HepG2 (cell line): Measurements from ENCODE around the gene MTR. TPM values are rescaled to one million over a fixed set of nuclear protein-coding genes. Genes with fewer than 3 reads are reported as not detected.

Experiments
- BRD4 ChIP-seq: sonication (generic); formaldehyde crosslinking; IDR thresholded peaks from 2 replicates; pipeline ENCODE4 v1.4.0; 2020; ENCODE audit warnings: missing genetic modification reagents
- DNMT3B ChIP-seq: conservative IDR thresholded peaks from 2 replicates; pipeline ENCODE4 v1.6.1; 2016; ENCODE audit warnings: missing biosample characterization, control low read depth
- GATAD1 ChIP-seq: IDR thresholded peaks from 2 replicates; pipeline ENCODE4 v1.6.1; 2016; ENCODE audit warnings: missing genetic modification reagents, missing compliant biosample characterization
- HDAC2 ChIP-seq: sonication (generic); formaldehyde crosslinking; IDR thresholded peaks from 2 replicates; pipeline ENCODE4 v1.4.0; 2020; ENCODE audit warnings: missing genetic modification reagents
- HMGXB4 ChIP-seq, 2 experiments: sonication (generic) in 1 of 2; formaldehyde crosslinking in 1 of 2; IDR thresholded peaks; 2 replicates each; pipeline versions ENCODE4 v1.4.0 to v1.6.1; 2018 to 2020; ENCODE audit warnings: missing genetic modification reagents in 2 of 2, borderline replicate concordance in 1 of 2, low read depth in 1 of 2, mild to moderate bottlenecking in 1 of 2, missing biosample characterization in 1 of 2
- HNF1B ChIP-seq: sonication (generic); formaldehyde crosslinking; IDR thresholded peaks from 2 replicates; pipeline ENCODE4 v1.5.1; 2020; ENCODE audit warnings: mild to moderate bottlenecking, moderate library complexity, missing genetic modification reagents
- KAT8 ChIP-seq: IDR thresholded peaks from 2 replicates; pipeline ENCODE4 v1.6.1; 2016; ENCODE audit warnings: missing genetic modification reagents, missing compliant biosample characterization
- KLF12 ChIP-seq: sonication (generic); formaldehyde crosslinking; IDR thresholded peaks from 2 replicates; pipeline ENCODE4 v1.4.0; 2020; ENCODE audit warnings: missing genetic modification reagents, borderline replicate concordance
- MAFK ChIP-seq, 2 experiments: IDR thresholded peaks in 1 of 2; conservative IDR thresholded peaks in 1 of 2; 2 replicates each; pipeline ENCODE4 v1.6.1; 2011; ENCODE audit warnings: improper control_type of control experiment in 2 of 2, low read length in 2 of 2
- PLRG1 ChIP-seq: fragments of 450-650 bp; conservative IDR thresholded peaks from 2 replicates; pipeline ENCODE4 v1.6.1; 2016
- PRDM4 ChIP-seq: sonication (generic); formaldehyde crosslinking; IDR thresholded peaks from 2 replicates; pipeline ENCODE4 v1.9.0; 2021; ENCODE audit warnings: missing genetic modification reagents, borderline replicate concordance
- PRPF4 ChIP-seq: fragments of 200-400 bp; formaldehyde crosslinking; IDR thresholded peaks from 2 replicates; pipeline ENCODE4 v1.6.1; 2016; ENCODE audit warnings: low read length, low read depth; ENCODE audit not compliant: poor library complexity, severe bottlenecking
- ZFP41 ChIP-seq: sonication (generic); formaldehyde crosslinking; IDR thresholded peaks from 2 replicates; pipeline ENCODE4 v1.4.0; 2020; ENCODE audit warnings: mild to moderate bottlenecking, missing genetic modification reagents, borderline replicate concordance
- ZNF17 ChIP-seq: sonication (generic); formaldehyde crosslinking; IDR thresholded peaks from 2 replicates; pipeline ENCODE4 v1.5.0; 2020; ENCODE audit warnings: mild to moderate bottlenecking, missing genetic modification reagents
- ZNF232 ChIP-seq: sonication (generic); formaldehyde crosslinking; IDR thresholded peaks from 2 replicates; pipeline ENCODE4 v1.4.0; 2020; ENCODE audit warnings: missing genetic modification reagents, borderline replicate concordance
- ZNF816 ChIP-seq: sonication (generic); formaldehyde crosslinking; IDR thresholded peaks from 2 replicates; pipeline ENCODE4 v1.8.0; 2022; ENCODE audit warnings: missing genetic modification reagents, mild to moderate bottlenecking, borderline replicate concordance
- polyA plus RNA-seq, 8 experiments: library from polyadenylated mRNA; depleted of rRNA in 3 of 8; stranded (reverse) in 7 of 8; unstranded in 1 of 8; fragments of >200 nt; fragmentation: Illumina TruSeq in 4 of 8; extraction: Trizol in 4 of 8; gene quantifications; 2 replicates each; pipeline versions ENCODE4 v1.2.1 to v1.2.3, GENCODE V29; 2011 to 2016; ENCODE audit warnings: low read depth in 4 of 8, missing spikeins in 1 of 8, mixed read lengths in 1 of 8; ENCODE audit not compliant: insufficient read depth in 1 of 8
- total RNA-seq, 5 experiments: library from RNA; depleted of rRNA; stranded (reverse); fragments of >200 nt; fragmentation: Illumina TruSeq; extraction: Trizol; gene quantifications; 2 replicates each; pipeline ENCODE4 v1.2.3, GENCODE V29; 2016; ENCODE audit warnings: low read depth in 1 of 5
- TF ChIP-seq, protein P1 (sequence below): sonication (generic); formaldehyde crosslinking; IDR thresholded peaks from 2 replicates; pipeline ENCODE4 v1.5.1; 2020; ENCODE audit warnings: mild to moderate bottlenecking, missing genetic modification reagents, borderline replicate concordance

MTR gene
- total and polyA plus RNA-seq, 2 of the 13 experiments (the other 11 are each of a cell fraction or from before 2014, with no cell fraction given) = 16.3 to 36.1 TPM

- 0 out of 2 replicates have a peak, but pooled peaks have one; percentile 25 for TF ChIP-seq PRDM4 (CRISPR knock-in tag)
- TF ChIP-seq, protein P1, sequence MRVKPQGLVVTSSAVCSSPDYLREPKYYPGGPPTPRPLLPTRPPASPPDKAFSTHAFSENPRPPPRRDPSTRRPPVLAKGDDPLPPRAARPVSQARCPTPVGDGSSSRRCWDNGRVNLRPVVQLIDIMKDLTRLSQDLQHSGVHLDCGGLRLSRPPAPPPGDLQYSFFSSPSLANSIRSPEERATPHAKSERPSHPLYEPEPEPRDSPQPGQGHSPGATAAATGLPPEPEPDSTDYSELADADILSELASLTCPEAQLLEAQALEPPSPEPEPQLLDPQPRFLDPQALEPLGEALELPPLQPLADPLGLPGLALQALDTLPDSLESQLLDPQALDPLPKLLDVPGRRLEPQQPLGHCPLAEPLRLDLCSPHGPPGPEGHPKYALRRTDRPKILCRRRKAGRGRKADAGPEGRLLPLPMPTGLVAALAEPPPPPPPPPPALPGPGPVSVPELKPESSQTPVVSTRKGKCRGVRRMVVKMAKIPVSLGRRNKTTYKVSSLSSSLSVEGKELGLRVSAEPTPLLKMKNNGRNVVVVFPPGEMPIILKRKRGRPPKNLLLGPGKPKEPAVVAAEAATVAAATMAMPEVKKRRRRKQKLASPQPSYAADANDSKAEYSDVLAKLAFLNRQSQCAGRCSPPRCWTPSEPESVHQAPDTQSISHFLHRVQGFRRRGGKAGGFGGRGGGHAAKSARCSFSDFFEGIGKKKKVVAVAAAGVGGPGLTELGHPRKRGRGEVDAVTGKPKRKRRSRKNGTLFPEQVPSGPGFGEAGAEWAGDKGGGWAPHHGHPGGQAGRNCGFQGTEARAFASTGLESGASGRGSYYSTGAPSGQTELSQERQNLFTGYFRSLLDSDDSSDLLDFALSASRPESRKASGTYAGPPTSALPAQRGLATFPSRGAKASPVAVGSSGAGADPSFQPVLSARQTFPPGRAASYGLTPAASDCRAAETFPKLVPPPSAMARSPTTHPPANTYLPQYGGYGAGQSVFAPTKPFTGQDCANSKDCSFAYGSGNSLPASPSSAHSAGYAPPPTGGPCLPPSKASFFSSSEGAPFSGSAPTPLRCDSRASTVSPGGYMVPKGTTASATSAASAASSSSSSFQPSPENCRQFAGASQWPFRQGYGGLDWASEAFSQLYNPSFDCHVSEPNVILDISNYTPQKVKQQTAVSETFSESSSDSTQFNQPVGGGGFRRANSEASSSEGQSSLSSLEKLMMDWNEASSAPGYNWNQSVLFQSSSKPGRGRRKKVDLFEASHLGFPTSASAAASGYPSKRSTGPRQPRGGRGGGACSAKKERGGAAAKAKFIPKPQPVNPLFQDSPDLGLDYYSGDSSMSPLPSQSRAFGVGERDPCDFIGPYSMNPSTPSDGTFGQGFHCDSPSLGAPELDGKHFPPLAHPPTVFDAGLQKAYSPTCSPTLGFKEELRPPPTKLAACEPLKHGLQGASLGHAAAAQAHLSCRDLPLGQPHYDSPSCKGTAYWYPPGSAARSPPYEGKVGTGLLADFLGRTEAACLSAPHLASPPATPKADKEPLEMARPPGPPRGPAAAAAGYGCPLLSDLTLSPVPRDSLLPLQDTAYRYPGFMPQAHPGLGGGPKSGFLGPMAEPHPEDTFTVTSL (CRISPR knock-in tag) = peak; percentile 74
- TF ChIP-seq ZNF232 (CRISPR knock-in tag) = peak; percentile 54; the same call in 1 of the 2 replicates
- TF ChIP-seq DNMT3B (CRISPR knock-in tag) = 0 out of 2 replicates have a peak, but pooled peaks have one; percentile 20
- TF ChIP-seq ZNF816 (CRISPR knock-in tag) = peak; percentile 96
- peak; percentile 56 for TF ChIP-seq HDAC2
- TF ChIP-seq KAT8 = peak; percentile 94
- peak; percentile 87 for TF ChIP-seq GATAD1 (CRISPR knock-in tag)
- TF ChIP-seq MAFK (conservative IDR thresholded peaks at IDR 0.05 in 1 of 2, IDR thresholded peaks at IDR 0.05 in 1 of 2; ENCODE audit: low read length in 2 of 2) = no peak
- peak; percentile 92 for TF ChIP-seq ZFP41 (CRISPR knock-in tag)
- TF ChIP-seq HNF1B (CRISPR knock-in tag) = 0 out of 2 replicates have a peak, but pooled peaks have one; percentile 69
- TF ChIP-seq ZNF17 (CRISPR knock-in tag) = no peak
- no peak for TF ChIP-seq PLRG1
- 0 out of 2 replicates have a peak, but pooled peaks have one; percentile 82 for TF ChIP-seq KLF12 (CRISPR knock-in tag)
- peak; percentile 80; the same call in 1 of the 2 replicates for TF ChIP-seq BRD4 (CRISPR knock-in tag)
- TF ChIP-seq HMGXB4 (CRISPR knock-in tag; IDR thresholded peaks at IDR 0.05; ENCODE audit: borderline replicate concordance in 1 of 2, low read depth in 1 of 2) = peak; percentile 52 to 67; a peak in 3 of 4 replicates
- TF ChIP-seq PRPF4 = no peak
These were observed at the start of gene MTR (continued) for GRCh38 chr1:236795035-236795756.
